GM12865 (cell line): Measurements from ENCODE around the gene AGXT.

Experiments
- DNase-seq: peaks from one replicate; pipeline ENCODE4 v3.0.0; 2010; ENCODE audit warnings: low read depth
- H3K4me3 ChIP-seq: 2 replicates; pipeline ENCODE4 v1.5.1; 2011; ENCODE audit warnings: mild to moderate bottlenecking, low read depth, low read length, control low read depth
- TF ChIP-seq, protein P1 (sequence below): IDR thresholded peaks from 2 replicates; pipeline ENCODE4 v1.5.1; 2011; ENCODE audit warnings: low read length, control low read depth, low read depth, inconsistent platforms; ENCODE audit not compliant: insufficient read depth; ENCODE audit errors: missing control alignments

AGXT gene

DNA sequence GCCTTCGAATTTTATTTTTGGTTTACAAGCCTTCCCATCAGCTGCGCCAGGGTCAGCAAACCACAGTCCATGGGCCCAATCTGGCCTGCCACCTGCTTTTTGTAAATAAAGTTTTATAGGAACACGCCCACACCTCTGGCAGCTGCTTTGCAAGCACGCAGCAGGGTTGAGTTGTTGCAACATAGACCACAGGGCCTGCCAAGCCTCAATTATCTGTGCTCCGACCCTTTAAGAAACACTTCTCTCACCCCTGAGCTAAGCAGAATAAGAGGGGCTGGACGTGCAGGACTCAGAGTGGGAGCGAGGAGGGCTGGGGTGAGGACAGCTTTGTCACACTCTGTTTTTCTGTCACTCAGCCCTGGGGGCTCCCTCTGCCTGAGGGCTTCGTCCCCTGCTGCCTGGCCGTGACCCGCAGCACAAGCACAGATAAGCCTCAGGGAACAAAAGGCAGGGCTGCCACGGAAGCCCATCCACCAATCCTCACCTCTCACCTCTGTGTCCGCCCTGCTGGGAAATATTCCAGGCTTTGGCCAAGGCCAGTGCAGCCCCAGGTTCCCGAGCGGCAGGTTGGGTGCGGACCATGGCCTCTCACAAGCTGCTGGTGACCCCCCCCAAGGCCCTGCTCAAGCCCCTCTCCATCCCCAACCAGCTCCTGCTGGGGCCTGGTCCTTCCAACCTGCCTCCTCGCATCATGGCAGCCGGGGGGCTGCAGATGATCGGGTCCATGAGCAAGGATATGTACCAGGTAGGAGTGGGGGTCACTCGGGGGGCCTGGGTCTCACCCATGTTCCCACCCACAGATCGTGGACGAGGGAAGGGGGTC, at the start of gene AGXT:
AGXT (plus strand) TSS at position 539 of the 823 bp plus-strand sequence; CDS start at position 581, 42 bp downstream.
- no peak within 1 kb of the TSS for H3K4me3 ChIP-seq
- TF ChIP-seq, protein P1, sequence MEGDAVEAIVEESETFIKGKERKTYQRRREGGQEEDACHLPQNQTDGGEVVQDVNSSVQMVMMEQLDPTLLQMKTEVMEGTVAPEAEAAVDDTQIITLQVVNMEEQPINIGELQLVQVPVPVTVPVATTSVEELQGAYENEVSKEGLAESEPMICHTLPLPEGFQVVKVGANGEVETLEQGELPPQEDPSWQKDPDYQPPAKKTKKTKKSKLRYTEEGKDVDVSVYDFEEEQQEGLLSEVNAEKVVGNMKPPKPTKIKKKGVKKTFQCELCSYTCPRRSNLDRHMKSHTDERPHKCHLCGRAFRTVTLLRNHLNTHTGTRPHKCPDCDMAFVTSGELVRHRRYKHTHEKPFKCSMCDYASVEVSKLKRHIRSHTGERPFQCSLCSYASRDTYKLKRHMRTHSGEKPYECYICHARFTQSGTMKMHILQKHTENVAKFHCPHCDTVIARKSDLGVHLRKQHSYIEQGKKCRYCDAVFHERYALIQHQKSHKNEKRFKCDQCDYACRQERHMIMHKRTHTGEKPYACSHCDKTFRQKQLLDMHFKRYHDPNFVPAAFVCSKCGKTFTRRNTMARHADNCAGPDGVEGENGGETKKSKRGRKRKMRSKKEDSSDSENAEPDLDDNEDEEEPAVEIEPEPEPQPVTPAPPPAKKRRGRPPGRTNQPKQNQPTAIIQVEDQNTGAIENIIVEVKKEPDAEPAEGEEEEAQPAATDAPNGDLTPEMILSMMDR = no peak
- DNase-seq = no peak

DNA sequence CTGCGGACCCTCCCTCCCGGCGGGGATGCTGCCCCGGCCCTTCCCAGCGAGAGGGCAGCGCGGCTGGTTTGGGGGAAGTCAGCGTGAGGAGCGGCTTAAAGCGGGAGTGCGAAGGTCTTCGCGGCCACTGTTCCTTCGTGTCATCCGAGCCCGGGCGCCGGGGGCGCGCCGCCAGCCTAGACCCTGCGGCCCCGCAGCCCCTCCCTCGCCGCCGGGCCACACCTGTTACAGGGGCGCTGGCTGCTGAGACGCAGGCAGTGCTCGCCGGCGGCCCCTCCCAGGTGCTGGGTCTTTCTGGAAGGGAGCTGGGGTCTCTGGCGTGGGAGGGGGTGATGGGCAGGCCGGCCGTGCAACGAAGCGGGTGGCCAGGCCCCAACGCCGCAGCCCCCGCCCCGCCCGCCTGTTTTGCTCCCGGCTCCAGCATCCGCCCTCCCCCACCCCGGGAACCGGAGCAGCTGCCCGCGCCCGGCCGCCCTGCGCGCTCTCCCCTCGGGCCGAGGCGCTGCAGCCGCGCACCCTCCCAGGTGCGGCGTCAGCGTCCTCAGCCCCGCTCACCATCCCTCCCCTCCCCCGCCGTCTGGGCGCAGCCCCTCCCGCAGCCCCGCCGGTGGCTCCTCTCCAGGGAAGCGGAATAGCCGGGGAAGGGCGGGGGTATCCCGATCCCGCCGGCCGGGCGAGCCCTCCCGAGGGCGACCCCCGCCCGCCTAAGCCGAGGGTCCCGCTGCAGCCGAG, 49.3 kb upstream of the AGXT start:
- H3K4me3 ChIP-seq = no peak overlapping the region
- TF ChIP-seq, protein P1 = no peak
- no peak for DNase-seq

DNA sequence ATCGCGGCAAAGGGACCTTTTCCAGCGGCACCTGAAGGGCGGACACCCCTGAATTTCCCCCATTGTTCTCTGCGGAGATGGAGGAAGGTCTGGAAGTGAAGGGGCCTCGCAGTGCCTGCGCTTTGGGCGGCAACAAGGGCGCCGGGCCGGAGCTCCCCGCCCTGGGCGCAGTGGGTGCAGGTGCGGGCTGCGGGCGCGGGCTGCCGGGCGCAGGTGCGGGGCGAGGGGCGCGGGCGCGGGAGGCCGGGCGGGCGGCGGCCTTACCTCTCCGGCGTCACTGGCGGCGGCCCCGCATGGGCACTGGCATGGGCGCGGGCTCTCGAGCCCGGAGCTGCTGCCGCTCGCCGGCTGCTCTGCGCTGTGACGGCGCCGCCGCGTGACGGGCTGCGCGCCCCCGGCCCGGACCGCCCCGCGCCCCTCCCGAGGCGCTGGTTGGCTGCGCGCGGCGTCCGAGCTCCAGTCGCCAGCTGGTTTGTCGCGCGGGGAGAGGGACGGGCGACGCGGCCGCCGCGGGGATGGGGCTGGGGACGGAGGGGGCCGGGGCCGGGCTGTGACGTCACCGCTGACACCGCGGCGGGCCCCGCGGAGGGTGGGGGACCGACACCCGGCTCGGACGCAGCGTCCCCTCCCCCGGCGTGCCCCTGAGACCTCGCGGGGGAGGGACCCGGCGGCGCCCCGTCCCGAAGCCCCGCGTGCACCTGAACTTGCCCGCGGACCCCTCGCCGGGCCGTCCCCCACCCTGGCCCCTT, 48.6 kb upstream of the AGXT start, which contains the start of gene KIF1A:
KIF1A (minus strand) TSS at position 362 of the 749 bp plus-strand sequence. CDS start 22,467 bp downstream, outside the sequence.
- H3K4me3 ChIP-seq = no peak within 1 kb of the TSS
- no peak for DNase-seq

GRCh38 chr2:240820607-240821428, 47.8 kb upstream of the AGXT start:
- no peak for DNase-seq
- no peak overlapping the region for H3K4me3 ChIP-seq
- TF ChIP-seq, protein P1 = no peak

More for the DNA sequence above, 48.6 kb upstream of the AGXT start, which contains the start of gene KIF1A:
- TF ChIP-seq, protein P1 = no peak

DNA sequence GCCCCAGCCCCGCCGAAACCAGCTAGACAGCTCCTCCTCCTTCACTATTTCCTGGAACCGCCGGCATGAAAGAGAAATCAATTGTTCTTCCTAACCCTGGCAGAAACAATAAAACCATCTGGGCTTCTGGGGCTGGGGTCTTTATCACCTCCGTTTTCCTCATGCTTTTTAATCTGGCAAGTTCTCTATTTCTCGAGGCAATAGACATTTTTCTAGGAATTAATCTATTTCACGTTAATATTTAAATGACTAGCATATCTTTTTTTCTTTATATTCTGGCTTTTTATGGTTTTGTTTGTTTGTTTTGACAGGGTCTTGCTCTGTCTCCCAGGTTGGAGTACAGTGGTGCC, 47.2 kb upstream of the AGXT start:
- TF ChIP-seq, protein P1 = no peak
- H3K4me3 ChIP-seq = no peak overlapping the region
- DNase-seq = no peak

GRCh38 chr2:240822280-240822847, 46.3 kb upstream of the AGXT start:
- TF ChIP-seq, protein P1 = no peak
- H3K4me3 ChIP-seq = no peak overlapping the region
- no peak for DNase-seq
